ENCODE measurements around the gene HSPB6. TPM values are rescaled to one million over a fixed set of nuclear protein-coding genes. Genes with fewer than 3 reads are reported as not detected.

HSPB6 gene
- total RNA-seq, result 0.15 TPM in 1 of 2 replicates, not detected in the other

DNA sequence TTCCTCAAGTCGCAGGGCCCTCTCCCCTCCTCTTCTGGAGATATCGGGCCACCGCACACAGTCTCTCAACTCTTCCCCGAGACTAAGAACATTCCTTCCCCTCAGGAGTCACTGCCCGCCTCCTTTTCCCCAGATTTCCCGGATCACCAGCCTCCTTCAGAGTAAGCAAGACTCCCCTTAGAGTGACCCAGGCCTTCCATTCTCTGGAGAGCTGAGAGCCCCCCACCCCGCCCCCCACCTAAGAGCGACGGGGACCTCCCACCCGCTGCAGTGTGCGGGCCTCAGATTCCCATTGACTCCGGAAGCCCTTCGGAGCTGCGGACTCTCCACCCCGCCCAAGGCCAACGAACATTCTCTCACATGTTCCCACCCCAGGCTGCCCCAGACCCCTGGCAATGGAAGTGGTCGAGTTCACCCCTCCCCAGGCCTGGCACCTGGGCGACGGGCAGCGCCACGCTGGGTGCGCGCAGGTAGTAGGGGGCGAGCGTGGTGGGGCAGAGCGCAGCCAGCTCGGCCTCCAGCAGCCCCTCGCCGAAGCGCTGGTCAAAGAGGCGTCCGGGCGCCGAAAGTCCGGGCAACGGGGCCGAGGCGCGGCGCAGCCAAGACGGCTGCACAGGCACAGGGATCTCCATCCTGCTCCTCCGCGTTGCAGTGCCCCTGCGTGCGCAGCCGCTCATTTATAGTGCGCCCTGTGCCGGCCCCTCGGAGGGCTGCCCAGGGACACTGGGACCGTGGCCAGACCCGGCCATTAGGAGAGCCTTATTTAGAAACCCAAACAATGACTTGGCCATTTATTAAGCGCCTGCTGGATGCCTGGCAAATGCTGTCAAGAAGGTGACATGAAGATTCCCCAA is at the start of gene HSPB6:
HSPB6 (minus strand) TSS at position 653 of the 854 bp plus-strand sequence; CDS start at position 632, 21 bp downstream.

DNA sequence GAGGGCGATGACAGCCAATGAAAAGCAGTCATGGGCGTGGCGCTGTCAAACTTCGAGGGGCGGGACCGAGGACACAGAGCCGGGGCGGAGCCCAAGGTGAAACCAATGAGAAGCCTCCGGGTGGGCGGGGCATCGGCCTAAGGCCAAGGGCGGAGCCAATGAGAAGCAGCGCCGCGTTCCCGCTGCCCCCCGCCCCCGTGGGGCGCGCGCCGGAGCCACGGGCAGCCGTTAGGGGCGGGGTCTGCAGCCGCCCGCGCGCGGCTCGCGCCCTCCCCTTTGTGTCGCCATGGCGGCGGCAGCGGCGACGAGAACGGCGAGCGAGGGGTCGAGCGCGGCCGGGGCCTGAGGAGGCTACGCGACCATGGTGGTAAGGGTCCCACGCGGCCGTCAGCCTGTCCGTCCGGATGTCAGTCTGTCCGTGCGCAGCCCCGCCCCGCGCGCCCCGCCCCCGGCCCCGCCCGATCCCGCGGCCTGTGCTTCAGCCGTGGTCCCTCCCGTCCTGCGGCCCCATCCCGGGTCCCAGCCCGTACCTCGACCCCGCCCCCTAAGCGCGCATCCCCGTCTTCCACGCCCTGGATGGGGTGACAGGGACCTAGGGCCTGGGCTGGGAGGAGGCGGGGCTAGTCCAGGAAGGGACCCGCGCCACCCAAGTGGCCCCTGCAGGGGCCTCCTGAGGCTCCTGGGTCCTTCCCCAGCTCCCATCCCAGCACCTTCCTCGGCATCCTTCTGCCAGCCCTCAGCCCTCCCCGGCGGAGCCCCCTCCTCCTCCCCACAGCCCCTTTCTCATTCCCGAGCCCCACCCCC is 18.7 kb upstream of the HSPB6 start, which contains the start of gene ARHGAP33:
ARHGAP33 (plus strand) TSS at position 267 of the 804 bp plus-strand sequence; CDS start at position 362, 95 bp downstream.

DNA sequence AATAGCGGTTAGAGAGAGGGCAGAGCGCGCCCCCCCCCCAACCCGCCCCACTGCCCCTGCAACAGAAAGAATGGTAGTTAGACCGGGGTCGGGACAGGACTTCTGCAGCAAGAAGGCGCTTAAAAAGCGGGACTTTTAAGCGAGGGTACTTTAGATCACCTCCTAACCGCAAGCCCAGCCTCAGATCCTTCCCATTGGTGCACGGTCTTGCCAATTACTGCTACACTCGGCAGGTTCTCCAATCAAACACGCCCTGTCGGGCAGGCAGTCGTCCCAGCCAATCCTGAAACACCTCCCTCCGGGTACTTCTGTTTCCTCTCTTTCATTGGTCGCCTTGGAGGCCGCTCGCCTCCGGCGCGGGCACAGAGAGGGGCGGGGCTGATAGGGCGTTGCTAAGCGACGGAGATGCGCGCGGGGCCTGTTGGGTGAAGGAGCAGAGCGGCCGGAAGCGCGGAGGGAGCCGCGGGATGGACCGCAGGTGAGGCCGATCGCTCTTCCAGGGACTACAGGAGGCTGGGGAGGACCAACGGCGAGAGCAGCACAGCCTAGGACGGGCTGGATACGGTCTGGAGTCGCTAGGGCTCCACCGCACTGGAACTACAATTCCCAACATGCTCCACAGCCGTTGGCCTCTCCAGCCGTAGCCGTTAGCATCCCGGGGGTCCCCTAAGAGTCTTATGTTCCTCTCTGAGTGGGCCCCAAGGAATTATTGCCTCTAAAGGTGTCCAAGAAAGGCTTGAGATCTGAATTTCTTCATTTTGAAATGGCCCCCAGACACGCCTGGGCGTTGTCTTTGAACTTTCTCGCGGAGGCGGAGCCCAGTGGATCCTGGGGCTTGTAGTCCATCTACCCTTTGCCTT is 1.1 kb upstream of the HSPB6 start, which contains the start of gene PROSER3:
PROSER3 (plus strand) TSS at position 428 of the 860 bp plus-strand sequence; CDS start at position 468, 40 bp downstream.

GRCh38 chr19:35748106-35749020 is 8.5 kb downstream of the HSPB6 start, which contains the start of gene LIN37:
LIN37 (plus strand) TSS chr19:35748576; CDS start chr19:35748725, 149 bp downstream.

GRCh38 chr19:35745328-35746086 is 11.3 kb downstream of the HSPB6 start, which contains the start of the genes PSENEN and U2AF1L4:
PSENEN (plus strand) TSS chr19:35745651; CDS start chr19:35745931, 280 bp downstream.
U2AF1L4 (minus strand) TSS chr19:35745418; CDS start chr19:35745391, 27 bp downstream.

GRCh38 chr19:35742121-35742724 is 14.6 kb downstream of the HSPB6 start, which contains the start of gene IGFLR1:
IGFLR1 (minus strand) TSS chr19:35742452; CDS start chr19:35741180, 1,272 bp downstream.

DNA sequence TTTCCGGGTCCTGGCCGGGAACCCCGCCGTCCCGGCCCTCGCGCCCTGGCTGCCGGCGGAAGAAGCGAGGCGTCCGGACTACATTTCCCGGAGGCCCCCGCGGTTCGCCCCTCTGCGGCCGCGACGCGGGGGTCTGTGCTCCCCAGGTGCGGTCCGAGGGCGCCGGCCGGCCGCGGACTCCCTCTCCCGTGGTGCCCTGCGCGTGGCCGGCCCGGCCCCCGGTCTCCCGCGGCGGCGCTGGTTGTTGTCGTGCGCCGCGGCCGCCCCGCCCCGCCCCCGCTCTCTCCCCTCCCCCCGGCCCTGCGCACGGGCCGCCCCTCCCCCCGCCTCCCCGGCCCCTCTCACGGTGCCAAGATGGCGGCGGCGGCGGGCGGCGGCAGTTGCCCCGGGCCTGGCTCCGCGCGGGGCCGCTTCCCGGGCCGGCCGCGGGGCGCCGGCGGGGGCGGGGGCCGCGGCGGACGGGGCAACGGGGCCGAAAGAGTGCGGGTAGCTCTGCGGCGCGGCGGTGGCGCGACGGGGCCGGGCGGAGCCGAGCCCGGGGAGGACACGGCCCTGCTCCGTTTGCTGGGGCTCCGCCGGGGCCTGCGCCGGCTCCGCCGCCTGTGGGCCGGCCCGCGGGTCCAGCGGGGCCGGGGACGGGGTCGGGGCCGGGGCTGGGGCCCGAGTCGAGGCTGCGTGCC is 39.0 kb downstream of the HSPB6 start, which contains the start of gene KMT2B:
KMT2B (plus strand) TSS at position 339 of the 680 bp plus-strand sequence; CDS start at position 355, 16 bp downstream.

Other genes with a start within 250 kb of the HSPB6 start
- gene DMKN, start 243.4 kb downstream of the HSPB6 start, total RNA-seq, result 317 and 408 TPM in 2 replicates
- gene SBSN, start 228.7 kb downstream of the HSPB6 start, total RNA-seq, result 1.1 and 3.4 TPM in 2 replicates
- gene GAPDHS, start 223.6 kb downstream of the HSPB6 start, total RNA-seq, result not detected in 2 replicates
- 127 and 137 TPM in 2 replicates for gene TMEM147, start 211.4 kb downstream of the HSPB6 start, total RNA-seq
- not detected in 2 replicates for gene ATP4A, start 193.4 kb downstream of the HSPB6 start, total RNA-seq
- gene PMIS2, start 170.9 kb downstream of the HSPB6 start, total RNA-seq, result not detected in 2 replicates
- gene HAUS5, start 144.3 kb downstream of the HSPB6 start, total RNA-seq, result 11.0 and 13.1 TPM in 2 replicates
- gene RBM42, start 128.0 kb downstream of the HSPB6 start, total RNA-seq, result 75.7 and 96.4 TPM in 2 replicates
- 0.23 and 3.9 TPM in 2 replicates for gene ETV2, start 115.3 kb downstream of the HSPB6 start, total RNA-seq
- gene COX6B1, start 108.7 kb downstream of the HSPB6 start, total RNA-seq, result 481 and 564 TPM in 2 replicates
- gene UPK1A, start 90.5 kb downstream of the HSPB6 start, total RNA-seq, result not detected in 2 replicates
- gene ZBTB32, start 52.5 kb downstream of the HSPB6 start, total RNA-seq, result not detected in 2 replicates
- gene KMT2B, start 39.0 kb downstream of the HSPB6 start, total RNA-seq, result 6.4 and 13.0 TPM in 2 replicates
- gene IGFLR1, start 14.6 kb downstream of the HSPB6 start, total RNA-seq, result 2.3 and 11.4 TPM in 2 replicates
- gene U2AF1L4, start 11.6 kb downstream of the HSPB6 start, total RNA-seq, result 10.5 and 12.1 TPM in 2 replicates
- gene PSENEN, start 11.4 kb downstream of the HSPB6 start, total RNA-seq, result 28.4 and 34.8 TPM in 2 replicates
- 7.6 and 49.7 TPM in 2 replicates for gene LIN37, start 8.5 kb downstream of the HSPB6 start, total RNA-seq
- gene PROSER3, start 1.1 kb upstream of the HSPB6 start, total RNA-seq, result 8.4 and 11.7 TPM in 2 replicates
- gene ARHGAP33, start 18.5 kb upstream of the HSPB6 start, total RNA-seq, result 0.94 and 3.1 TPM in 2 replicates
- gene PRODH2, start 55.8 kb upstream of the HSPB6 start, total RNA-seq, result not detected in 2 replicates
- gene NPHS1, start 95.5 kb upstream of the HSPB6 start, total RNA-seq, result not detected in 2 replicates
- gene KIRREL2, start 99.9 kb upstream of the HSPB6 start, total RNA-seq, result 0.08 and 0.23 TPM in 2 replicates
- gene APLP1, start 111.5 kb upstream of the HSPB6 start, total RNA-seq, result 0.42 and 2.0 TPM in 2 replicates
- 2.3 and 4.2 TPM in 2 replicates for gene NFKBID, start 143.5 kb upstream of the HSPB6 start, total RNA-seq
- not detected in 2 replicates for gene HCST, start 145.5 kb upstream of the HSPB6 start, total RNA-seq
- not detected in 2 replicates for gene TYROBP, start 151.3 kb upstream of the HSPB6 start, total RNA-seq
- gene LRFN3, start 179.3 kb upstream of the HSPB6 start, total RNA-seq, result 9.1 and 12.7 TPM in 2 replicates
- gene SDHAF1, start 238.2 kb upstream of the HSPB6 start, total RNA-seq, result 27.0 and 50.8 TPM in 2 replicates